GM23338 (cell line): ENCODE measurements around the gene PID1.

Experiments used
- CTCF ChIP-seq, 2 experiments: fragments of 200-600 bp in 1 of 2; sonication (generic) in 1 of 2; conservative IDR thresholded peaks; 2 replicates each; pipeline versions ENCODE4 v1.5.1 to v1.6.1; 2016 to 2017; ENCODE audit warnings: antibody characterized with exemption in 2 of 2, low read depth in 2 of 2, mild to moderate bottlenecking in 2 of 2, moderate library complexity in 1 of 2
- EZH2 ChIP-seq: fragments of 200-600 bp; sonication (generic); IDR thresholded peaks from one replicate; pipeline ENCODE4 v1.8.0; 2017; ENCODE audit warnings: antibody characterized with exemption, mild to moderate bottlenecking, low read depth; ENCODE audit not compliant: unreplicated experiment
- EZH2phosphoT487 ChIP-seq: fragments of 200-600 bp; sonication (generic); IDR thresholded peaks from one replicate; pipeline ENCODE4 v1.8.1; 2018; ENCODE audit warnings: antibody characterized with exemption; ENCODE audit not compliant: unreplicated experiment
- POLR2AphosphoS5 ChIP-seq: IDR thresholded peaks from 2 replicates; pipeline ENCODE4 v1.6.1; 2016; ENCODE audit warnings: antibody characterized with exemption, low read depth
- REST ChIP-seq: IDR thresholded peaks from one replicate; pipeline ENCODE4 v1.6.1; 2018; ENCODE audit warnings: antibody characterized with exemption; ENCODE audit not compliant: unreplicated experiment
- STAT1 ChIP-seq: IDR thresholded peaks from one replicate; pipeline ENCODE4 v1.6.1; 2016; ENCODE audit warnings: antibody characterized with exemption; ENCODE audit not compliant: unreplicated experiment

- TF ChIP-seq CTCF (conservative IDR thresholded peaks at IDR 0.05; ENCODE audit: low read depth in 2 of 2) (no peak), STAT1 (no peak), EZH2 (no peak), POLR2AphosphoS5 (no peak), REST (no peak), EZH2phosphoT487 (no peak)
These were observed 182.0 kb downstream of the PID1 start for GRCh38 chr2:229088966-229089700.
